B cell (primary cell): ENCODE measurements around the gene BDH1.
"Not testable (repeated sequence)": the region's sequence is repeated elsewhere in the genome, so short reads cannot be mapped to it uniquely, and the experiment has no call there.

Experiments used
- CTCF ChIP-seq: fragments of 200-600 bp; IDR thresholded peaks from one replicate; pipeline ENCODE4 v1.8.0; 2022; ENCODE audit warnings: antibody characterized with exemption, mild to moderate bottlenecking
- EZH2 ChIP-seq: IDR thresholded peaks from 2 replicates; pipeline ENCODE4 v1.6.1; 2012; ENCODE audit warnings: borderline replicate concordance, low read depth, mild to moderate bottlenecking, moderate library complexity, low read length; ENCODE audit not compliant: insufficient read depth, poor library complexity, severe bottlenecking

- TF ChIP-seq CTCF, EZH2: not testable (repeated sequence)
Measured at GRCh38 chr3:197477816-197478215, 78.0 kb downstream of the BDH1 start.
